ENCODE results near the gene NECAP2. TPM values are rescaled to one million over a fixed set of nuclear protein-coding genes. Genes with fewer than 3 reads are reported as not detected.

The NECAP2 gene
- polyA plus RNA-seq, 1 experiment: 108 TPM

DNA sequence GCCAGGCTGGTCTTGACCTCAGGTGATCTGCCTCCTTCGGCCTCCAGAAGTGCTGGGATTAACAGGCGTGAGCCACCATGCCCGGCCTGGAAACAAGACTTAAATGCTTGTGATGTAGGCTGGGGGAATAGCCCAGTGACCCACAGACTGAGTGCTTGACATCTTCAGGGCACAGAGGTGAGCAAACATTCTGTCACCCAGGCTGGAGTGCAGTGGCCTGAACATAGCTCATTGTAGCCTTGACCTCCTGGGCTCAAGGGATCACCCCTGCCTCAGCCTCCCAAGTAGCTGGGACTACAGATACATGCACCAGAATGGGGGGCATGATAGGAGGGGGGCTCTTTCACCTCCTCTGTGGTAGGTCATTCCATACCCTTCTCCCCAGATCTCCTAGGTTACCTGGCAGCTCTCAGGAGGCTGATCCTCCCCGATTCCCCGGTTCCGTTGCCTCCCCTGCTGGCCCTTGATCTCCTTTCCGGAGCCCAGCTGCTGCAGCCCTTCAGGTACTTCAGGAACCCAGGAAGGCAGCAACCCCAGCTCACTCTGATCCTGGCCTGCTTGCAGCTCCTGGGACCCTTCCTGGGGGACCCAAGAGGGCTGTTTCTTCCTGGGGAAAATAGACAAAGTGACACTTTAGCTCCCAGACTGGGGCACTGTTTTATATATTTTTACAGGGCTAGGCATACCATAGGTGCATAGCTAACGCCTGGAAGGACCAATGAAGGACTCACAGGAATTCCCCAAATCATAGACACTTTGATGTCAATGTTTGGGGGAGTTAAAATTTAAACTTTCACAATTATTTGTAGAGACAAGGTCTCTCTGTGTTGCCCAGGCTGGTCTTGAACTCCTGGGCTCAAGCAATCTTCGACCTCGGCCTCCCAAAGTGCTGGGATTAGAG, 15.1 kb upstream of the NECAP2 start:
- Histone ChIP-seq H3K4me3 (ENCODE audit: low read depth, low read length) (no peak overlapping the region), H3K9me3 (ENCODE audit: control insufficient read depth, insufficient read depth, low read length) (no peaks in the 10 kb centered on the region; the same call in 1 of the 2 replicates), H3K27ac (ENCODE audit: low read depth, low read length) (no peak overlapping the region), H3K27me3 (ENCODE audit: control insufficient read depth, insufficient read depth, low read length) (peaks cover 9% of the 10 kb centered on the region)
- TF ChIP-seq, protein P1, sequence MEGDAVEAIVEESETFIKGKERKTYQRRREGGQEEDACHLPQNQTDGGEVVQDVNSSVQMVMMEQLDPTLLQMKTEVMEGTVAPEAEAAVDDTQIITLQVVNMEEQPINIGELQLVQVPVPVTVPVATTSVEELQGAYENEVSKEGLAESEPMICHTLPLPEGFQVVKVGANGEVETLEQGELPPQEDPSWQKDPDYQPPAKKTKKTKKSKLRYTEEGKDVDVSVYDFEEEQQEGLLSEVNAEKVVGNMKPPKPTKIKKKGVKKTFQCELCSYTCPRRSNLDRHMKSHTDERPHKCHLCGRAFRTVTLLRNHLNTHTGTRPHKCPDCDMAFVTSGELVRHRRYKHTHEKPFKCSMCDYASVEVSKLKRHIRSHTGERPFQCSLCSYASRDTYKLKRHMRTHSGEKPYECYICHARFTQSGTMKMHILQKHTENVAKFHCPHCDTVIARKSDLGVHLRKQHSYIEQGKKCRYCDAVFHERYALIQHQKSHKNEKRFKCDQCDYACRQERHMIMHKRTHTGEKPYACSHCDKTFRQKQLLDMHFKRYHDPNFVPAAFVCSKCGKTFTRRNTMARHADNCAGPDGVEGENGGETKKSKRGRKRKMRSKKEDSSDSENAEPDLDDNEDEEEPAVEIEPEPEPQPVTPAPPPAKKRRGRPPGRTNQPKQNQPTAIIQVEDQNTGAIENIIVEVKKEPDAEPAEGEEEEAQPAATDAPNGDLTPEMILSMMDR (IDR thresholded peaks at IDR 0.05; ENCODE audit: low read depth, low read length): no peak
- CTCF ChIA-PET: interaction anchor here (1.1 to 1.2 kb wide), 2 partner anchors 12 to 16 kb away, joined by 4 to 6 read pairs; partner anchors contain the start of gene SPATA21
- DNase-seq (ENCODE audit: low read depth, low spot score): no peak
- POLR2A ChIA-PET: no interaction called here

- POLR2A ChIA-PET: no interaction called here
- DNase-seq (ENCODE audit: low read depth, low spot score): no peak
- CTCF ChIA-PET: interaction anchor here (1.4 kb wide), 1 partner anchor 10 kb away, joined by 7 read pairs; the partner anchor contains the start of gene NECAP2
- no peak overlapping the region for H3K4me3 ChIP-seq (ENCODE audit: low read depth, low read length)
- TF ChIP-seq, protein P1 (IDR thresholded peaks at IDR 0.05; ENCODE audit: low read depth, low read length): no peak
- H3K27ac ChIP-seq (ENCODE audit: low read depth, low read length): no peak overlapping the region
- no peaks in the 10 kb centered on the region for H3K9me3 ChIP-seq (ENCODE audit: control insufficient read depth, insufficient read depth, low read length)
- peaks cover 12% of the 10 kb centered on the region for H3K27me3 ChIP-seq (ENCODE audit: control insufficient read depth, insufficient read depth, low read length)
Measured at GRCh38 chr1:16430606-16431005, 9.9 kb upstream of the NECAP2 start.

DNA sequence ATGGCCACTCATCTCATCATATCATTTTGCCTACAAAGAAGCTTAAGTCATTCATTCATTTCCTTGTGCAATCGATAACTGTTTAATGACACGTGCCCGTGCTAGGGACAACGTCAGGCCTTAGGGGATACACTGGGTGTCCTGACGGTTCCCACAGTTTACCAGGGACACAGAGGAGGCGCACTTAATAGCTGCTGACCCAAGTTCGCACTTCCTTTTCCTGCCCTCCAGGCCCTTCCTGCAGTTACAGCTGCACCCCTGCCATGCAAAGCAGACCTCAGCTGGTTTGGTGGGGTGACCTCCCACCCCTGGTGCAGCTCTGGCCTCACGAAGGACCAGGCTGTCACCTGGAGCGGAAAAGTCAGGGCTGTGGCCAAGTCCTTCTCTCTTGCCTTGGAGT, 7.5 kb upstream of the NECAP2 start:
- Histone ChIP-seq H3K27me3 (ENCODE audit: control insufficient read depth, insufficient read depth, low read length) (peaks cover 12% of the 10 kb centered on the region), H3K9me3 (ENCODE audit: control insufficient read depth, insufficient read depth, low read length) (no peaks in the 10 kb centered on the region), H3K4me3 (ENCODE audit: low read depth, low read length) (no peak overlapping the region), H3K27ac (ENCODE audit: low read depth, low read length) (no peak overlapping the region)
- ChIA-PET POLR2A (no interaction called here), CTCF (no interaction called here)
- DNase-seq (ENCODE audit: low read depth, low spot score): no peak
- TF ChIP-seq, protein P1 (IDR thresholded peaks at IDR 0.05; ENCODE audit: low read depth, low read length): no peak

GRCh38 chr1:16434007-16434406, 6.5 kb upstream of the NECAP2 start:
- no peaks in the 10 kb centered on the region for H3K9me3 ChIP-seq (ENCODE audit: control insufficient read depth, insufficient read depth, low read length)
- POLR2A ChIA-PET: interaction anchor here (0.6 kb wide), 1 partner anchor 61 kb away, joined by 8 read pairs; no protein-coding TSS in a partner anchor
- no peak overlapping the region for H3K4me3 ChIP-seq (ENCODE audit: low read depth, low read length)
- TF ChIP-seq, protein P1 (IDR thresholded peaks at IDR 0.05; ENCODE audit: low read depth, low read length): no peak
- CTCF ChIA-PET: interaction anchor here (0.7 kb wide), 2 partner anchors 45 to 351 kb away, joined by 4 read pairs; no protein-coding TSS in a partner anchor
- H3K27me3 ChIP-seq (ENCODE audit: control insufficient read depth, insufficient read depth, low read length): peaks cover 12% of the 10 kb centered on the region
- DNase-seq (ENCODE audit: low read depth, low spot score): no peak
- H3K27ac ChIP-seq (ENCODE audit: low read depth, low read length): no peak overlapping the region

GRCh38 chr1:16434501-16434900, 6.0 kb upstream of the NECAP2 start:
- H3K9me3 ChIP-seq (ENCODE audit: control insufficient read depth, insufficient read depth, low read length): no peaks in the 10 kb centered on the region
- POLR2A ChIA-PET: interaction anchor here (0.6 kb wide), 1 partner anchor 61 kb away, joined by 8 read pairs; no protein-coding TSS in a partner anchor
- TF ChIP-seq, protein P1 (IDR thresholded peaks at IDR 0.05; ENCODE audit: low read depth, low read length): no peak
- peaks cover 12% of the 10 kb centered on the region for H3K27me3 ChIP-seq (ENCODE audit: control insufficient read depth, insufficient read depth, low read length)
- DNase-seq (ENCODE audit: low read depth, low spot score): no peak
- no peak overlapping the region for H3K4me3 ChIP-seq (ENCODE audit: low read depth, low read length)
- CTCF ChIA-PET: interaction anchor here (0.7 kb wide), 1 partner anchor 352 kb away, joined by 4 read pairs; no protein-coding TSS in a partner anchor
- H3K27ac ChIP-seq (ENCODE audit: low read depth, low read length): no peak overlapping the region

Data from AG04450 (cell line).